ENCODE measurements around the gene MRPS11. TPM values are rescaled to one million over a fixed set of nuclear protein-coding genes. Genes with fewer than 3 reads are reported as not detected.

The MRPS11 gene
- total RNA-seq, 1 donor = 17.7 TPM

DNA sequence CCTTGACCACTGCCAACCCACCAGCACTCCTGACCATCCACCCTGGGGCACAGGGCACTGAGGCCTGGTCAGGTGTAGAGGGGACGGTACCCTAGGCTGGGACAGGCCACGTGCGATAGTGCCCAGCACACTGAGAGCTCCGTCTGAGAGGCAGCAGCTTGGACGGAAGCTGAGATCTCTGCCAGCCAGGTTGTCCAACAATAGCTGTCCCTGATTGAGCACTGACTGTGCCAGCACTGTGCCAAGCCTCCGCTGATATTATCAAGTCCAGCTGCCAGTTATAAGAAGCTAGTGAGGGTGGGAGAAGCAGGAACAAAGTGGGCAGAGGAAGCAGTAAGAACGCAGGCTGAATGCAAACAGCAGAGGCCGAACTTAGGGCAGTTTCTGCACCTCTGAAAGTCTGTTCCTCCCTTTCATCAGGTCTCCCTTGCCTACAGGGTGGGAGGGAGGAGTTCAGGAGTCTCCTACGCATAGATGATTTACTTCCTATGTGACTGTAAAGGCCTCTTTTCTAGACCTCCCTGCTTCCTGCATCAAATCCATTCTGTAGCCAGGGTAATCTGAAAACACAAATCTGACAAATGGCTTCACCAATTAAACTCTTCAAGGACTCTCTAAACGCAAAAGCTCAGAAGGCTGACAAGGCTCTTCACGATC, 29.7 kb downstream of the MRPS11 start:
- Histone ChIP-seq H3K4me2 (ENCODE audit: insufficient read depth, low read length) (no peak overlapping the region), H3K27ac (ENCODE audit: low read depth, low read length) (no peak overlapping the region), H3K4me3 (ENCODE audit: insufficient read depth, low read length) (no peak overlapping the region), H4K20me1 (ENCODE audit: insufficient read depth, low read length) (no peaks in the 10 kb centered on the region), H3K4me1 (ENCODE audit: insufficient read depth, low read length) (no peaks in the 10 kb centered on the region), H3K27me3 (ENCODE audit: insufficient read depth, low read length) (no peaks in the 10 kb centered on the region), H3K36me3 (ENCODE audit: insufficient read depth, low read length) (no peaks in the 10 kb centered on the region), H3K79me2 (ENCODE audit: insufficient read depth, low read length) (no peaks in the 10 kb centered on the region), H3K9me3 (ENCODE audit: low read depth, low read length) (no peaks in the 10 kb centered on the region), H2AFZ (ENCODE audit: low read length) (no peak overlapping the region)
- no peak for DNase-seq (ENCODE audit: insufficient read length, low spot score, missing footprints)
- no peak for TF ChIP-seq CTCF (IDR thresholded peaks at IDR 0.05; ENCODE audit: extremely low read depth, low read depth, low read length)

DNA sequence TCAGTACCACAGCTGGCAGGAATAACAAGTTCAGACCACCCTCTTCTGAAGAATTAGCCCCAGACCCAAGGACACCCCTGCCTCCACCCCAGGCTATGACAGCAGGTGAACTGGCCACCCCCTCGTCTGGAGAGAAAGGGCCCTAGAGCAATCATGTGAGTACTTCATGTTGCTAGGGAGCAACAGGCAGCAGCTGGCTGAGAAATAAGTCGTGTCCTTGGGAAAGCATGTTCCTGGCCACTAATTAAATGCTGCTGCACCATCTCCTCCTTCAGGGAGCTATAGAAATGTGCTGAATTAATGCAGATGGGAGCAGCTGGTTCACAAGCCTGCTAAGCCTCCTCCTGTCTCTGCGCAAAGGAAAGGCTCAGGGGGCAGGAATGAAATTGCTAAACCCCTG, 31.5 kb downstream of the MRPS11 start:
- Histone ChIP-seq H4K20me1 (ENCODE audit: insufficient read depth, low read length) (no peaks in the 10 kb centered on the region), H3K27me3 (ENCODE audit: insufficient read depth, low read length) (no peaks in the 10 kb centered on the region), H3K4me3 (ENCODE audit: insufficient read depth, low read length) (no peak overlapping the region), H3K4me2 (ENCODE audit: insufficient read depth, low read length) (no peak overlapping the region), H3K79me2 (ENCODE audit: insufficient read depth, low read length) (no peaks in the 10 kb centered on the region), H3K9me3 (ENCODE audit: low read depth, low read length) (no peaks in the 10 kb centered on the region), H2AFZ (ENCODE audit: low read length) (no peak overlapping the region), H3K4me1 (ENCODE audit: insufficient read depth, low read length) (no peaks in the 10 kb centered on the region), H3K27ac (ENCODE audit: low read depth, low read length) (no peak overlapping the region), H3K36me3 (ENCODE audit: insufficient read depth, low read length) (no peaks in the 10 kb centered on the region)
- TF ChIP-seq CTCF (IDR thresholded peaks at IDR 0.05; ENCODE audit: extremely low read depth, low read depth, low read length) = no peak
- DNase-seq (ENCODE audit: insufficient read length, low spot score, missing footprints) = no peak

DNA sequence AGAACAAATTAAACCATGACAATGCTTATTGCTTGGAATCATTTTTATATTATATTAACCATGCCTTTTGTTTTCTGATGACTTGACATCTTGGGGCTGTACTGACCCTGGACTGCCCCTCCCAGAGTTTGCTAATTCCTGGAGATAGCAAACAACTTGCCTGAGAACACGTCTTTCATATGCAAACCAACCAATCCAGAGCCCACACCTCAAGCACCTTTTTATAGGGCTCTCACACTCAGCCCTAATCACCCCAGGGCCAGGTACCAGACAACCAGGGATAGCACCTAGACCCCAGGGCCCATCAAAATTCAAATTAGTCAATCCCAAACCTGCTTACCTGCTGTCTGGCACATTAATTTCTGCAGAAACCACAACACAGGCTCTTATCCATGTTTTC, 36.9 kb downstream of the MRPS11 start:
- Histone ChIP-seq H2AFZ (ENCODE audit: low read length) (no peak overlapping the region), H3K27me3 (ENCODE audit: insufficient read depth, low read length) (no peaks in the 10 kb centered on the region), H3K36me3 (ENCODE audit: insufficient read depth, low read length) (no peaks in the 10 kb centered on the region), H3K9me3 (ENCODE audit: low read depth, low read length) (no peaks in the 10 kb centered on the region), H3K79me2 (ENCODE audit: insufficient read depth, low read length) (no peaks in the 10 kb centered on the region), H3K4me3 (ENCODE audit: insufficient read depth, low read length) (no peak overlapping the region), H4K20me1 (ENCODE audit: insufficient read depth, low read length) (no peaks in the 10 kb centered on the region), H3K27ac (ENCODE audit: low read depth, low read length) (no peak overlapping the region), H3K4me1 (ENCODE audit: insufficient read depth, low read length) (no peaks in the 10 kb centered on the region), H3K4me2 (ENCODE audit: insufficient read depth, low read length) (no peak overlapping the region)
- TF ChIP-seq CTCF (IDR thresholded peaks at IDR 0.05; ENCODE audit: extremely low read depth, low read depth, low read length) = no peak
- no peak for DNase-seq (ENCODE audit: insufficient read length, low spot score, missing footprints)

DNA sequence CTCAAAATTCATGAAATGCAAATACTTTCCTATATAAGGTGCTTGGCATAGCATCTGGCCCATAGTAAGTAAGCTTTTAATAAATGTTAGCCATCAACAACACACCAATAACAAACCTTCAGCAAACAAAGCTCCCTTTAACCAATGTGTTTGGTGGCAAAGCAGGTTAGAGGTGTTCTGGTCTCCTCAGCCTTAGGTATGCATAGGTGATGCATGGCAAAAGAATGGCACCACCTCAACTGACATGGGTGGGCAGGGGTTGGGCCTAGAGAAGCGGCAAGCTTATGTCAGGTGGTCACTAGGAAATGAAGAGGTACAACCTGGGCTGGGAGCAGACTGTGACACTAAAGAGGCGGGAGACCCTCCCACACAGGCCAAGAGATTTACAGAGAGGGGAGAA, 38.2 kb downstream of the MRPS11 start:
- peaks cover 3% of the 10 kb centered on the region for H3K36me3 ChIP-seq (ENCODE audit: insufficient read depth, low read length)
- no peak overlapping the region for H2AFZ ChIP-seq (ENCODE audit: low read length)
- H3K79me2 ChIP-seq (ENCODE audit: insufficient read depth, low read length) = no peaks in the 10 kb centered on the region
- H3K4me2 ChIP-seq (ENCODE audit: insufficient read depth, low read length) = no peak overlapping the region
- no peak for DNase-seq (ENCODE audit: insufficient read length, low spot score, missing footprints)
- no peaks in the 10 kb centered on the region for H3K27me3 ChIP-seq (ENCODE audit: insufficient read depth, low read length)
- no peaks in the 10 kb centered on the region for H3K4me1 ChIP-seq (ENCODE audit: insufficient read depth, low read length)
- no peak overlapping the region for H3K4me3 ChIP-seq (ENCODE audit: insufficient read depth, low read length)
- no peaks in the 10 kb centered on the region for H3K9me3 ChIP-seq (ENCODE audit: low read depth, low read length)
- no peaks in the 10 kb centered on the region for H4K20me1 ChIP-seq (ENCODE audit: insufficient read depth, low read length)
- TF ChIP-seq CTCF (IDR thresholded peaks at IDR 0.05; ENCODE audit: extremely low read depth, low read depth, low read length) = no peak
- no peak overlapping the region for H3K27ac ChIP-seq (ENCODE audit: low read depth, low read length)

Data from osteoblast (primary cell).